NCI-H1417 treated with DMSO at 0.1 percent for 48 hours (cell line): ENCODE data around the gene ADAM23.

Experiments used
- DNase-seq: peaks from one replicate; lab custom pipeline; 2025; lab: John Stamatoyannopoulos, UW

Gene ADAM23

GRCh38 chr2:206565666-206566065 is 122.3 kb downstream of the ADAM23 start:
- no peak for DNase-seq

GRCh38 chr2:206569470-206569869 is 126.1 kb downstream of the ADAM23 start:
- DNase-seq: no peak

GRCh38 chr2:206570199-206570598 is 126.9 kb downstream of the ADAM23 start:
- no peak for DNase-seq

GRCh38 chr2:206572725-206573124 is 129.4 kb downstream of the ADAM23 start:
- DNase-seq: no peak

GRCh38 chr2:206573793-206574192 is 130.5 kb downstream of the ADAM23 start:
- no peak for DNase-seq

GRCh38 chr2:206584323-206585116 is 141.2 kb downstream of the ADAM23 start:
- DNase-seq: no peak

- no peak for DNase-seq
Measured at GRCh38 chr2:206585335-206585734, 142.0 kb downstream of the ADAM23 start.

- DNase-seq: no peak
Measured at GRCh38 chr2:206586609-206587008, 143.3 kb downstream of the ADAM23 start.

- DNase-seq: no peak
Measured at GRCh38 chr2:206597717-206598218, 154.4 kb downstream of the ADAM23 start.

- no peak for DNase-seq
Measured at GRCh38 chr2:206603243-206603642, 159.9 kb downstream of the ADAM23 start.

GRCh38 chr2:206610451-206610850 is 167.1 kb downstream of the ADAM23 start:
- no peak for DNase-seq

- no peak for DNase-seq
Measured at GRCh38 chr2:206611191-206611590, 167.9 kb downstream of the ADAM23 start.

GRCh38 chr2:206611736-206612135 is 168.4 kb downstream of the ADAM23 start:
- no peak for DNase-seq

- DNase-seq: no peak
Measured at GRCh38 chr2:206614811-206615210, 171.5 kb downstream of the ADAM23 start.

- no peak for DNase-seq
Measured at GRCh38 chr2:206615417-206616089, 172.2 kb downstream of the ADAM23 start.

- DNase-seq: no peak
Measured at GRCh38 chr2:206616151-206616550, 172.8 kb downstream of the ADAM23 start.

- DNase-seq: no peak
Measured at GRCh38 chr2:206619011-206619410, 175.7 kb downstream of the ADAM23 start.

GRCh38 chr2:206626108-206626507 is 182.8 kb downstream of the ADAM23 start:
- no peak for DNase-seq

GRCh38 chr2:206627632-206628031 is 184.3 kb downstream of the ADAM23 start:
- no peak for DNase-seq

- DNase-seq: no peak
Measured at GRCh38 chr2:206631340-206631739, 188.0 kb downstream of the ADAM23 start.

GRCh38 chr2:206635015-206635414 is 191.7 kb downstream of the ADAM23 start:
- DNase-seq: no peak

- no peak for DNase-seq
Measured at GRCh38 chr2:206639636-206640035, 196.3 kb downstream of the ADAM23 start.

- DNase-seq: no peak
Measured at GRCh38 chr2:206641226-206641625, 197.9 kb downstream of the ADAM23 start.
